Testis (tissue), 3 donors: ENCODE results near the gene MYL9. TPM values are rescaled to one million over a fixed set of nuclear protein-coding genes. Genes with fewer than 3 reads are reported as not detected.

Experiments used
- DNase-seq: peaks from one replicate; pipeline ENCODE4 v3.0.0-alpha.2; 2019
- H3K27ac ChIP-seq, 2 donors: fragments of 200-600 bp; sonication (generic); one replicate each; pipeline ENCODE4 v1.5.1; 2019
- H3K27me3 ChIP-seq: fragments of 200-600 bp; sonication (generic); one replicate; pipeline ENCODE4 v1.5.1; 2019
- H3K36me3 ChIP-seq: fragments of 200-600 bp; sonication (generic); one replicate; pipeline ENCODE4 v1.5.1; 2017; ENCODE audit warnings: low read depth; ENCODE audit errors: missing control alignments
- H3K4me1 ChIP-seq: fragments of 200-600 bp; sonication (generic); one replicate; pipeline ENCODE4 v1.5.1; 2019
- H3K4me3 ChIP-seq, 2 donors: fragments of 200-600 bp; sonication (generic); one replicate each; pipeline ENCODE4 v1.5.1; 2017 to 2019
- H3K9me3 ChIP-seq: fragments of 200-600 bp; sonication (generic); one replicate; pipeline ENCODE4 v1.5.1; 2017
- CTCF ChIP-seq, 3 experiments: fragments of 450-650 bp in 2 of 3; fragments of 200-600 bp in 1 of 3; sonication (generic) in 1 of 3; IDR thresholded peaks; one replicate each; pipeline ENCODE4 v1.5.1; 2016 to 2019; ENCODE audit warnings: antibody characterized with exemption in 3 of 3, mild to moderate bottlenecking in 2 of 3, moderate library complexity in 1 of 3
- POLR2A ChIP-seq: fragments of 450-650 bp; IDR thresholded peaks from one replicate; pipeline ENCODE4 v1.6.1; 2017; ENCODE audit warnings: antibody characterized with exemption, mild to moderate bottlenecking, moderate library complexity
- WGBS, 2 donors: methylation state at CpG; one replicate each; pipeline ENCODE4 v1.1.5; 2018; 5-methylcytosine and 5-hydroxymethylcytosine counted together
- intact Hi-C: fragments of 100-400 bp; cut with DNase I; formaldehyde crosslinking; loops from one replicate; pipeline ENCODE4 v1.15.1; 2023; ENCODE audit warnings: low total_unique reads
- polyA plus RNA-seq: library from polyadenylated mRNA; stranded (reverse); fragments of 350-450 nt; fragmentation: Illumina TruSeq; extraction: RNeasy Lipid Tissue Mini Kit (QIAGEN cat#74804); gene quantifications from one replicate; pipeline ENCODE4 v1.2.3, GENCODE V29; 2014; ENCODE audit warnings: low read depth, low replicate concordance; ENCODE audit not compliant: insufficient read depth
- total RNA-seq, 2 donors: library from RNA; depleted of rRNA; stranded (reverse); fragments of >200 nt; gene quantifications; one replicate each; pipeline ENCODE4 v1.2.3, GENCODE V29; 2016

Gene MYL9
- total and polyA plus RNA-seq, 3 donors from 2014 or later: 177 to 594 (median 265) TPM

- no peak for DNase-seq
- no peak overlapping the region for H3K4me3 ChIP-seq
- no peaks in the 10 kb centered on the region for H3K27me3 ChIP-seq
- no peaks in the 10 kb centered on the region for H3K9me3 ChIP-seq
- intact Hi-C loops: no loop called here
- 82 to 90% methylated on average over 4 of the region's 4 CpGs for WGBS, 2 donors
- no peak for TF ChIP-seq CTCF (IDR thresholded peaks at IDR 0.05)
- TF ChIP-seq POLR2A: no peak
- no peak overlapping the region for H3K27ac ChIP-seq
- H3K4me1 ChIP-seq: peaks cover 16% of the 10 kb centered on the region
- no peaks in the 10 kb centered on the region for H3K36me3 ChIP-seq
Observed at GRCh38 chr20:36582322-36582721, 41.0 kb downstream of the MYL9 start.

- no peak for DNase-seq
- WGBS, 2 donors: 88 to 89% methylated on average over 4 of the region's 4 CpGs
- TF ChIP-seq POLR2A: no peak
- TF ChIP-seq CTCF (IDR thresholded peaks at IDR 0.05): no peak
- Histone ChIP-seq H3K27ac (no peak overlapping the region), H3K4me3 (no peak overlapping the region), H3K9me3 (no peaks in the 10 kb centered on the region), H3K27me3 (no peaks in the 10 kb centered on the region), H3K4me1 (peaks cover 21% of the 10 kb centered on the region), H3K36me3 (no peaks in the 10 kb centered on the region)
- intact Hi-C loops: no loop called here
Observed at GRCh38 chr20:36582821-36583220, 41.5 kb downstream of the MYL9 start.

- TF ChIP-seq CTCF (IDR thresholded peaks at IDR 0.05): no peak
- no peak for TF ChIP-seq POLR2A
- Histone ChIP-seq H3K27ac (no peak overlapping the region), H3K27me3 (no peaks in the 10 kb centered on the region), H3K9me3 (no peaks in the 10 kb centered on the region), H3K4me1 (peaks cover 24% of the 10 kb centered on the region), H3K36me3 (no peaks in the 10 kb centered on the region), H3K4me3 (no peak overlapping the region)
- intact Hi-C loops: no loop called here
- no peak for DNase-seq
- WGBS, 2 donors: 92% methylated on average over 2 of the region's 2 CpGs
Observed at GRCh38 chr20:36584018-36584481, 42.7 kb downstream of the MYL9 start.

GRCh38 chr20:36585410-36586125 is 44.2 kb downstream of the MYL9 start:
- 64 to 81% methylated on average over 6 to 8 of the region's 8 CpGs for WGBS, 2 donors

More at GRCh38 chr20:36585410-36586125, 44.2 kb downstream of the MYL9 start:
- Histone ChIP-seq H3K36me3 (no peaks in the 10 kb centered on the region), H3K27ac (no peak overlapping the region), H3K9me3 (no peaks in the 10 kb centered on the region), H3K27me3 (no peaks in the 10 kb centered on the region), H3K4me3 (no peak overlapping the region), H3K4me1 (peaks cover 16% of the 10 kb centered on the region)
- intact Hi-C loops: no loop called here
- no peak for DNase-seq
- TF ChIP-seq CTCF (IDR thresholded peaks at IDR 0.05) (no peak), POLR2A (no peak)
